ENCODE data around the gene CTSW.

The CTSW gene

GRCh38 chr11:65896034-65896999 lies 16.7 kb downstream of the CTSW start:
- no peak overlapping the region for H3K4me3 ChIP-seq (IDR thresholded peaks at IDR 0.05; ENCODE audit: insufficient read depth, low read depth, low read length)
- H3K27ac ChIP-seq: no peak overlapping the region
- no peaks in the 10 kb centered on the region for H3K36me3 ChIP-seq (ENCODE audit: insufficient read depth)
- no peak overlapping the region for H3K4me2 ChIP-seq
- peaks cover 10% of the 10 kb centered on the region for H3K79me2 ChIP-seq (ENCODE audit: insufficient read depth, low read depth)
- TF ChIP-seq CTCF (conservative IDR thresholded peaks at IDR 0.05; ENCODE audit: low read depth, low read length): no peak
- no peaks in the 10 kb centered on the region for H4K20me1 ChIP-seq (ENCODE audit: insufficient read depth)
- no peak overlapping the region for H3K9ac ChIP-seq
- no peak overlapping the region for H2AFZ ChIP-seq (ENCODE audit: low read depth)
- H3K4me1 ChIP-seq (ENCODE audit: low read depth, poor library complexity, severe bottlenecking): peaks cover 22% of the 10 kb centered on the region
- no peaks in the 10 kb centered on the region for H3K27me3 ChIP-seq (ENCODE audit: insufficient read depth, low read depth)

GRCh38 chr11:65897020-65897471 lies 17.4 kb downstream of the CTSW start:
- H4K20me1 ChIP-seq (ENCODE audit: insufficient read depth): no peaks in the 10 kb centered on the region

GRCh38 chr11:65898656-65899355 lies 19.2 kb downstream of the CTSW start:
- H3K27ac ChIP-seq: no peak overlapping the region
- peaks cover 34% of the 10 kb centered on the region for H3K4me1 ChIP-seq (ENCODE audit: low read depth, poor library complexity, severe bottlenecking)
- no peaks in the 10 kb centered on the region for H3K36me3 ChIP-seq (ENCODE audit: insufficient read depth)
- H2AFZ ChIP-seq (ENCODE audit: low read depth): no peak overlapping the region
- no peak overlapping the region for H3K4me2 ChIP-seq
- H3K9ac ChIP-seq: no peak overlapping the region
- H3K4me3 ChIP-seq (IDR thresholded peaks at IDR 0.05; ENCODE audit: insufficient read depth, low read depth, low read length): no peak overlapping the region
- no peaks in the 10 kb centered on the region for H3K27me3 ChIP-seq (ENCODE audit: insufficient read depth, low read depth)
- no peaks in the 10 kb centered on the region for H4K20me1 ChIP-seq (ENCODE audit: insufficient read depth)
- H3K79me2 ChIP-seq (ENCODE audit: insufficient read depth, low read depth): no peaks in the 10 kb centered on the region
- TF ChIP-seq CTCF (conservative IDR thresholded peaks at IDR 0.05; ENCODE audit: low read depth, low read length): no peak

More at GRCh38 chr11:65897020-65897471, 17.4 kb downstream of the CTSW start:
- no peak overlapping the region for H3K27ac ChIP-seq
- H3K4me3 ChIP-seq (IDR thresholded peaks at IDR 0.05; ENCODE audit: insufficient read depth, low read depth, low read length): no peak overlapping the region
- no peak overlapping the region for H3K9ac ChIP-seq
- H3K27me3 ChIP-seq (ENCODE audit: insufficient read depth, low read depth): no peaks in the 10 kb centered on the region
- H3K79me2 ChIP-seq (ENCODE audit: insufficient read depth, low read depth): peaks cover 3% of the 10 kb centered on the region
- no peaks in the 10 kb centered on the region for H3K36me3 ChIP-seq (ENCODE audit: insufficient read depth)
- no peak for TF ChIP-seq CTCF (conservative IDR thresholded peaks at IDR 0.05; ENCODE audit: low read depth, low read length)
- H3K4me2 ChIP-seq: no peak overlapping the region
- peaks cover 28% of the 10 kb centered on the region for H3K4me1 ChIP-seq (ENCODE audit: low read depth, poor library complexity, severe bottlenecking)
- no peak overlapping the region for H2AFZ ChIP-seq (ENCODE audit: low read depth)

- Histone ChIP-seq H3K4me3 (IDR thresholded peaks at IDR 0.05; ENCODE audit: insufficient read depth, low read depth, low read length) (no peak overlapping the region), H3K4me2 (peak overlapping the region; percentile 93), H3K9ac (peak overlapping the region; percentile 41; the same call in 1 of the 2 replicates), H3K4me1 (ENCODE audit: low read depth, poor library complexity, severe bottlenecking) (peaks cover 40% of the 10 kb centered on the region), H2AFZ (ENCODE audit: low read depth) (peak overlapping the region; percentile 61), H3K36me3 (ENCODE audit: insufficient read depth) (no peaks in the 10 kb centered on the region), H3K27me3 (ENCODE audit: insufficient read depth, low read depth) (no peaks in the 10 kb centered on the region), H3K79me2 (ENCODE audit: insufficient read depth, low read depth) (no peaks in the 10 kb centered on the region), H4K20me1 (ENCODE audit: insufficient read depth) (no peaks in the 10 kb centered on the region), H3K27ac (no peak overlapping the region)
- no peak for TF ChIP-seq CTCF (conservative IDR thresholded peaks at IDR 0.05; ENCODE audit: low read depth, low read length)
Measured at GRCh38 chr11:65899356-65900124, 19.9 kb downstream of the CTSW start.
